Stimulated activated memory B cell treated with anti-CD40 and anti-IgM and Interleukin-4, amounts not matched to agents 10 μg/mL and 1 μg/mL and 100 μg/mL, for 72 hours (primary cell): ENCODE data around the gene SMIM10.
"Not testable (repeated sequence)": the region's sequence is repeated elsewhere in the genome, so short reads cannot be mapped to it uniquely, and the experiment has no call there.

Source experiments
- ATAC-seq: fragments of 150-1000 bp; cut with Tn5 transposase; 2 replicates; pipeline ENCODE4 v1.10.0; 2021
- H3K27ac Mint-ChIP-seq: one replicate; pipeline ENCODE4 v1.8.0; 2022; ENCODE audit warnings: mild to moderate bottlenecking, mixed read lengths
- H3K27me3 Mint-ChIP-seq: one replicate; pipeline ENCODE4 v1.8.0; 2022; ENCODE audit warnings: mixed read lengths
- H3K36me3 Mint-ChIP-seq: one replicate; pipeline ENCODE4 v1.8.0; 2022; ENCODE audit warnings: mixed read lengths
- H3K4me1 Mint-ChIP-seq: one replicate; pipeline ENCODE4 v1.8.0; 2022; ENCODE audit warnings: mixed read lengths
- H3K4me3 Mint-ChIP-seq: one replicate; pipeline ENCODE4 v1.8.0; 2022; ENCODE audit warnings: mild to moderate bottlenecking, moderate library complexity, mixed read lengths
- H3K9me3 Mint-ChIP-seq: one replicate; pipeline ENCODE4 v1.8.0; 2022; ENCODE audit warnings: mixed read lengths

SMIM10 gene

DNA sequence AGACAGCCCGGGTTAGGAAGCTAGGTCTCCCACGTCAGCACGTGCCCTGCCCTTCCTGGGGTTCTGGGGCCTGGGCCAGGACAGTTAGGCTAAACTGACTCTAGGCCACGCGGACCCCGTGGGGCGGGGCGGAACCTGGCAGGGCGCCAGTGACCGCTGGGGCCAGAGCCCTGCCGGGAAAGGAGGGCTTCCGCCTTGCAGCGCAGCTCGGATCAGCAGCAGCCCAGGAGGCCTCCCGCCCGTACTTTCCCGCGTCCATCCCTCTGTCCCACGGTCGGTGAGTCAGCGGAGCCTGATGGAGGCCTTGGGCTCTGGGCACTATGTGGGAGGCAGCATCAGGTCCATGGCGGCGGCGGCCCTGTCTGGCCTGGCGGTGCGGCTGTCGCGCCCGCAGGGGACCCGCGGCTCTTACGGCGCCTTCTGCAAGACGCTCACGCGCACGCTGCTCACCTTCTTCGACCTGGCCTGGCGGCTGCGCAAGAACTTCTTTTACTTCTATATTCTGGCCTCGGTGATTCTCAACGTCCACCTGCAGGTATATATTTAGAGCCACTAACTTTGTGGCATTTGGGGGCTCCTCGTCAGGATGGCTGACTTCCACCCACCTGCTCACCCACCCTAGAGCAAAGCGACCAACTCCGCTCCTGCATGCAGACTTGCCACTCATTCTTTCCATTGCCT is at the start of gene SMIM10:
Gene SMIM10 (plus strand): TSS at position 191 of the 681 bp plus-strand sequence. CDS start 105 bp downstream, at position 296.
- Mint-ChIP-seq H3K36me3 (no peaks in the 10 kb centered on the region), H3K4me1 (peaks cover 17% of the 10 kb centered on the region), H3K4me3 (peak within 1 kb of the TSS; percentile 75), H3K27ac (peak within 1 kb of the TSS; percentile 69), H3K9me3 (no peaks in the 10 kb centered on the region), H3K27me3 (peaks cover 34% of the 10 kb centered on the region)
- ATAC-seq, result peak; percentile 59

DNA sequence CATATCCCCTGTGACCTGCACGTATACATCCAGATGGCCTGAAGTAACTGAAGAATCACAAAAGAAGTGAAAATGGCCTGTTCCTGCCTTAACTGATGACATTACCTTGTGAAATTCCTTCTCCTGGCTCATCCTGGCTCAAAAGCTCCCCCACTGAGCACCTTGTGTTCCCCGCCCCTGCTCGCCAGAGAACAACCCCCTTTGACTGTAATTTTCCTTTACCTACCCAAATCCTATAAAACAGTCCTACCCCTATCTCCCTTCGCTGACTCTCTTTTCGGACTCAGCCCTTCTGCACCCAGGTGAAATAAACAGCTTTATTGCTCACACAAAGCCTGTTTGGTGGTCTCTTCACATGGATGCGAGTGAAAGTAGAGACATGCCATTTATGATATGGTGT is 44.4 kb upstream of the SMIM10 start:
- not testable (repeated sequence) for ATAC-seq, H3K4me3 Mint-ChIP-seq, H3K27me3 Mint-ChIP-seq

DNA sequence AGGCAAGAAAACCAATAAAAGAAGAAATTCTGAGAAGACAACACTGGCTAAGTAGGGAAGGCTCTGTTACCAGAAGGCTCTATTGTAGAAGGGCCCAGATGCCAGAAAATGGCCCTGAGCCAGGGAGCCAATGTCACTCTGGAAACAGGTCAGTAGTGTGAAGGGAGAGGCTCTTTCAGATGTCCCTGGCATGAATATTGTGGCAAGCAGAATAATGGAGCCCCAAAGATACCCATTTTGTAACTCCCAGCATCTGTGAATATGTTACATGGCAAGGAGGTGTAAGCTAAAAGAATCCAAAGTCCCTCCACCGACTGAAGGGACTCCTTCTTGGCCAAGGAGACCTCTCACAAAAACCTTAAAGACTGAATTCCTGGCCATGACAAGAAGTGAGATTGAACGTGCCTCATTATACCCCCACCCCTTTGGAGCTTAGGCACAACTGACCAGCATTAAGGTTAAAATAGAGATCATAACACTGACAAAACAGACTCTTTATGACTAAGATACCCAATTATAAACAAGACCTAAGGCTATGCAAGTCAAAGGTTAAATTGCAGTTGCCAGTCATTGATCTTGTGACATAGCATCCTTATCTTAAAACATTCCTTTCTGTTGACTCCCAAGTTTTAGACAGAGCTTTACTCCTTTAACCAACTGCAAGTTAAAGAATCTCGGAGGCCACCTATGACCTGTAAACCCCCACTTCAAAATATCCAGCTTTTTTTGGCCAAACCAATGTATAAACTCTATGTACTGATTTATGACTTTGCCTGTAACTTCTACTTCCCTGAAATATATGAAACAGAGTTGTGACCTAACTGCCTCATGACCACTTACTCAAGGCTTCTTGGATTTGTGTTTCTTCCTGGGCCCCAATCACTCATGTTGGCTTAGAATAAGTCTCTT is 42.2 kb upstream of the SMIM10 start:
- H3K4me1 Mint-ChIP-seq, result no peaks in the 10 kb centered on the region
- H3K9me3 Mint-ChIP-seq, result no peaks in the 10 kb centered on the region
- no peak overlapping the region for H3K4me3 Mint-ChIP-seq
- H3K27ac Mint-ChIP-seq, result no peak overlapping the region
- no peaks in the 10 kb centered on the region for H3K36me3 Mint-ChIP-seq
- no peaks in the 10 kb centered on the region for H3K27me3 Mint-ChIP-seq
- ATAC-seq, result no peak

More for the DNA sequence above, 44.4 kb upstream of the SMIM10 start:
- not testable (repeated sequence) for H3K9me3 Mint-ChIP-seq, H3K27ac Mint-ChIP-seq, H3K4me1 Mint-ChIP-seq, H3K36me3 Mint-ChIP-seq

DNA sequence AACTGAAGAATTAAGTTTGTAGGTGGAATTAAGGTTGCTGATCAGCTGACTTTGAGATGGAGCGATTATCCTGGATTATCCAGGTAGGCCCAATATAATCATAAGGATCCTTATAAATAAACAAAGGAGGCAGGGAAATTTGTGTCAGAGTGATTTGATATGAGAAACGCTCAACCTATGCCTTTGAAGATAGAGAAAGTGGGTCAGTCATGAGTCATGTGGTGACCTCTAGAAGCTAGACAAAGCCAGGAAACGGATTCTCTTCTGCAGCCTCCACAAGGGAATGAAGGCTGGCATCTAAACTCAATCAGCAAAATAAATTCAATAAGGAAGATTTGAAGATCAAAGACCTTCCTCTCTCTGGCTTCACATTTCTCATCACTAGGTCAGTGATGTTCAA is 41.5 kb upstream of the SMIM10 start:
- Mint-ChIP-seq H3K9me3 (no peaks in the 10 kb centered on the region), H3K27me3 (no peaks in the 10 kb centered on the region), H3K27ac (no peak overlapping the region), H3K4me3 (no peak overlapping the region), H3K36me3 (no peaks in the 10 kb centered on the region), H3K4me1 (no peaks in the 10 kb centered on the region)
- ATAC-seq, result no peak

DNA sequence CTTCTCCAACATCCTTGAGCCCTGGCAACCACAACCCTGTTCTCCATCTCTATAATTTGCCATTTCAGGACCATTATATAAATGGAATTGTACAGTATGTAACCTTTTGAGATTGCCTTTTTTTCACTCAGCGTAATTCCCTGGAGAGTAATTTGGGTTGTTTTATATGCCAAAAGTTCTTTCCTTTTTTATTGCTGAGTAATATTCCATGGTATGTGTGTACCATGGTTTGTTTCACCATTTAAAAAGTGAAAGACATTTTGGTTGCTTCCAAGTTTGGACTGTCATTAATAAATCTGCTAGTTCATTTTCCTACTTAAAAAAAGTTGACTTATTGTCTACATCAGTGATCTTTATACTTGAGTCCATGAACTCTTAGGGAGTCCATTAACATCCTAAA is 33.0 kb upstream of the SMIM10 start:
- Mint-ChIP-seq H3K4me1 (no peaks in the 10 kb centered on the region), H3K27me3 (peaks cover 26% of the 10 kb centered on the region), H3K36me3 (no peaks in the 10 kb centered on the region), H3K4me3 (no peak overlapping the region), H3K9me3 (no peaks in the 10 kb centered on the region), H3K27ac (no peak overlapping the region)
- no peak for ATAC-seq

DNA sequence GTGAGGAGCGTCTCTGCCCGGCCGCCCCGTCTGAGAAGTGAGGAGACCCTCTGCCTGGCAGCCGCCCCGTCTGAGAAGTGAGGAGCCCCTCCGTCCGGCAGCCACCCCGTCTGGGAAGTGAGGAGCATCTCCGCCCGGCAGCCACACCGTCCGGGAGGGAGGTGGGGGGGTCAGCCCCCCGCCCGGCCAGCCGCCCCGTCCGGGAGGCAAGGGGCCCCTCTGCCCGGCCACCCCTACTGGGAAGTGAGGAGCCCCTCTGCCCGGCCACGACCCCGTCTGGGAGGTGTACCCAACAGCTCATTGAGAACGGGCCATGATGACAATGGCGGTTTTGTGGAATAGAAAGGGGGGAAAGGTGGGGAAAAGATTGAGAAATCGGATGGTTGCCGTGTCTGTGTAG is 30.4 kb upstream of the SMIM10 start:
- H3K9me3 Mint-ChIP-seq, ATAC-seq, H3K4me3 Mint-ChIP-seq, H3K36me3 Mint-ChIP-seq, H3K4me1 Mint-ChIP-seq, H3K27ac Mint-ChIP-seq: not testable (repeated sequence)
- H3K27me3 Mint-ChIP-seq, result peaks cover 37% of the 10 kb centered on the region

DNA sequence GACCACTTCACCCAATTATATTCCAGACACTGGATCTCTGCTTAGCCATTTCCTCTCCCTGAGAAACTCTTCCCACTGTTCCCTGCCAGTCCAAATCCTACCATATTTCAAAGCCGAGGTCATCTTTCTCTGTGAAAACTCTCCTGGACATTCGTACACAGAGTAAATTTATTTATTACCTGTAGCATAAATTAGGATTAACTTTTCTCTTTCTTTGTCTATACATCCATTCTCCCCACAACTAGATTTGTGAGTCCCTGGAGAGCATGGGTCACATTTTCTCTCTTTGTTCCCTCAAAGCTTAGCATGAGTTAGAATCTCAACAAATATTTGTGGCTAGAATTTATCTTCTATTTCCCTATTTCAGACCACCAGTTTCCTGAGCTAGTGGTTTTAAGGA is 27.8 kb upstream of the SMIM10 start:
- H3K27ac Mint-ChIP-seq, result no peak overlapping the region
- H3K4me3 Mint-ChIP-seq, result no peak overlapping the region
- H3K4me1 Mint-ChIP-seq, result no peaks in the 10 kb centered on the region
- peaks cover 39% of the 10 kb centered on the region for H3K27me3 Mint-ChIP-seq
- ATAC-seq, result no peak
- no peaks in the 10 kb centered on the region for H3K9me3 Mint-ChIP-seq
- no peaks in the 10 kb centered on the region for H3K36me3 Mint-ChIP-seq

DNA sequence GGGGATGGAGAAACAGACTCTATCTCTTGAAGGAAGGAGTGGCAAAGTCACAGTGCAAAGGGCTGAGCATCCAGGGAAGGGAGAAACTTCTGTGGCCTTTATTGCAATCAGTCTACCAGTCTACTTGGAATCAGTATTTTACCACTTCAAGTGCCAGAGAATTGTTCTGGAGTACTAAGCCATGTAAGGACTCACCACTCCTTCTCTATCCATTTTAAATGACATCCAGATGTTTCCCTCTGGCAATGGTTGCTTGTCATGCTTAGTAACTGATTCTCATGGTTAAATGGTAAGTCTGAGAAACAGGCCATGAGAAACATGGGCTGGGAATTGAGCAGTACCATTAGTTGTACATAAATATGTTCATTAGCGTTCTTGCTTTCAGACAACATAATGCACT is 21.1 kb upstream of the SMIM10 start:
- Mint-ChIP-seq H3K36me3 (no peaks in the 10 kb centered on the region), H3K9me3 (no peaks in the 10 kb centered on the region), H3K4me3 (no peak overlapping the region), H3K27ac (no peak overlapping the region), H3K4me1 (no peaks in the 10 kb centered on the region), H3K27me3 (peaks cover 8% of the 10 kb centered on the region)
- no peak for ATAC-seq

DNA sequence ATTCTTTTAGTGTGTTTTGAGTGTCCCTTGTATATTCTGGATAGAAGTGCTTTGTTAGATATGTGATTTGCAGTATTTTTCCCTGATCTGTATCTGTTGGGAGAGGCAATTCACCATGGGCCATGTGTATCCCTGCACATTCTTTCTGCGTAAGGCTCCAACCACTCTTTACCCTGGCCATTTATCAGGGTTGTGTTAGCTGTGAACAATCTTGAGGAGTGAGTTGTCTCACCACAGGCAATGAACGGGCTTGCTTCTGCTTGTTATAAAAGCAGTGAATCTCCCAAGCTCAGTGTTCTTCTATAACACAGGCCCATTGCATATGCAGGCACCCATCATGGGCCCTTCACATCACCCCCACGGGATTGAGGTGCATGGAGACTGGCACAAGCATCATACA is 18.9 kb upstream of the SMIM10 start:
- no peak overlapping the region for H3K27ac Mint-ChIP-seq
- H3K27me3 Mint-ChIP-seq, result no peaks in the 10 kb centered on the region
- H3K9me3 Mint-ChIP-seq, result no peaks in the 10 kb centered on the region
- ATAC-seq, result no peak
- no peak overlapping the region for H3K4me3 Mint-ChIP-seq
- no peaks in the 10 kb centered on the region for H3K4me1 Mint-ChIP-seq
- no peaks in the 10 kb centered on the region for H3K36me3 Mint-ChIP-seq

DNA sequence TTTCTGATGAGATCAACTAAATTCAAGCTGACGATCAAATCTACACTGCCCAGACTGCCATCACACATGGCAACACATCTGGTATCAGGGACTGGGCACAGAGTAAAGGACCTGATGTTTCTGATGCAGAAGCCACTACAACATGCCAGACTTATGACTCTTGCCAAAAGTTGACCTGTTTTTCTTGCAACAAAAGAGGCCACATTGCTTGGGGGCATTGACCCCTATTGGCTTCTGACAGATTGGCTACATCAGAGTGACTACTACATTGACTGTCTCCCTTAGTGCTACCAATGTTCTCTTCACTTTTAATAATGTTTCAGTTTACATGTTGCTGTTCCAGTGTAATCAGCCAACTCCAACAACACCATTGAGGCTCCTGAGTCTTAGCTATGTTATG is 15.3 kb upstream of the SMIM10 start:
- H3K4me1 Mint-ChIP-seq, result no peaks in the 10 kb centered on the region
- no peak overlapping the region for H3K4me3 Mint-ChIP-seq
- H3K36me3 Mint-ChIP-seq, result no peaks in the 10 kb centered on the region
- ATAC-seq, result no peak
- no peaks in the 10 kb centered on the region for H3K9me3 Mint-ChIP-seq
- no peak overlapping the region for H3K27ac Mint-ChIP-seq
- H3K27me3 Mint-ChIP-seq, result no peaks in the 10 kb centered on the region

DNA sequence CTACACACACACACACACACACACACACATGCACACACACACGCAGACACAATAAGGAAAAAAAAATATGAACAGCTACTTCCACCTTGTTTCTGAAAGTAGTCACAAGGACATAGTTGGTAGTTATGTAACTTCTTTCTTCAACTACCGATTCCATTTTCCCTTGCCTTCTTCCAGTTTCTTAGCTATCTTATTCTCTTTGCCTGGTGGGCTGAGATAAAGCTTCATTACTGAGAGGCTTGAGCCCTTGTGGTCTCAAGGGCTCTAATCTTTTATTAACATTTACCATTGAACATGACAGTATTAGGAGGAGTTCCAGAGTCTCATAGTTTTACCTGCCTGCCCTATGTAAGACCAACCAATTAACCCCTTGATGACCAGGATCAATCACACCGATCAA is 8.9 kb upstream of the SMIM10 start:
- Mint-ChIP-seq H3K4me1 (no peaks in the 10 kb centered on the region), H3K9me3 (no peaks in the 10 kb centered on the region), H3K27me3 (peaks cover 7% of the 10 kb centered on the region), H3K4me3 (no peak overlapping the region), H3K36me3 (no peaks in the 10 kb centered on the region), H3K27ac (no peak overlapping the region)
- ATAC-seq, result no peak

DNA sequence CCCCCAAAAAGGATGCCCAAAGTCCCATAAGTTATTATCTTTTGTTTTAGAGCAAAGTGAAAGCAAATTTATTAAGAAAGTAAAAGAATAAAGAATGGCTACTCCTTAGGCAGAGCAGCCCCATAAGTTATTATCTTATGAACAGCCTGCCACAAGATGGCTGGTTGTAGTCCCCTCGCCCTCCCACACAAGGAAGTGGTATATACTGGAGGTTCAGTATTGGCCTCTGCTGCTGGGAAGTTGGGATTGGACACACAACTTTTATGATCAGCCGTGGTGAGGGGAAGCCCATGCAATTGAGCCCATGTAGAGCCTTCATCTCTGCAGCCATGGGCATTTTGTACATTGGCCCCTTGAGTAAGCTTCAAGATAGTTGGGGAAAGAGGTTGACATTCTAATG is 8.0 kb upstream of the SMIM10 start:
- H3K4me1 Mint-ChIP-seq, result no peaks in the 10 kb centered on the region
- no peak overlapping the region for H3K27ac Mint-ChIP-seq
- no peak for ATAC-seq
- peaks cover 8% of the 10 kb centered on the region for H3K27me3 Mint-ChIP-seq
- no peaks in the 10 kb centered on the region for H3K9me3 Mint-ChIP-seq
- H3K4me3 Mint-ChIP-seq, result no peak overlapping the region
- H3K36me3 Mint-ChIP-seq, result no peaks in the 10 kb centered on the region

GRCh38 chrX:134985479-134985878 is 5.3 kb upstream of the SMIM10 start:
- no peaks in the 10 kb centered on the region for H3K9me3 Mint-ChIP-seq
- H3K27ac Mint-ChIP-seq, result no peak overlapping the region
- no peak for ATAC-seq

GRCh38 chrX:134990475-134990800 is 353 bp upstream of the SMIM10 start:
- Mint-ChIP-seq H3K36me3 (no peaks in the 10 kb centered on the region), H3K27me3 (peaks cover 34% of the 10 kb centered on the region), H3K4me3 (no peak overlapping the region), H3K27ac (no peak overlapping the region), H3K9me3 (no peaks in the 10 kb centered on the region), H3K4me1 (peaks cover 17% of the 10 kb centered on the region)
- no peak for ATAC-seq

More at GRCh38 chrX:134985479-134985878, 5.3 kb upstream of the SMIM10 start:
- Mint-ChIP-seq H3K27me3 (peaks cover 16% of the 10 kb centered on the region), H3K4me1 (peaks cover 6% of the 10 kb centered on the region), H3K36me3 (no peaks in the 10 kb centered on the region), H3K4me3 (no peak overlapping the region)

DNA sequence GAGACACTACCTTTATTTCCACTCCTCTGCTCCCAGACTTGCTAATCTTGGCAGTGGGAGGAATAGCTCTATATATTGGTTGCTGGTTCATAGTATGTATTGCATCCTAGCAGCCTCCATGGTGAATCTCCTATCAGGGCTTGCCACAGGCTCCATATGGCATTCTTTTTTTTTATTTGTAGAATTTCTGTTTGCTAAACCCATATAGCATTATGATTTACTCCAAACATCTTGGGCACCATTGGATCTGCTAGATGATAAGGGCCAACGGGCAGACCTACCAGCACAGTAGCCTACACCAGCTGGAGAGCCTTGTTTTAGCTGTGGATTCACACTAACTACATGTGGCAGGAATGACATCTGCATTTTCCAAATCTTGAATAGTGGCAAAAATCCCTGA is 6.9 kb downstream of the SMIM10 start:
- ATAC-seq, result no peak
- no peaks in the 10 kb centered on the region for H3K36me3 Mint-ChIP-seq
- no peak overlapping the region for H3K27ac Mint-ChIP-seq
- no peaks in the 10 kb centered on the region for H3K4me1 Mint-ChIP-seq
- no peaks in the 10 kb centered on the region for H3K27me3 Mint-ChIP-seq
- no peaks in the 10 kb centered on the region for H3K9me3 Mint-ChIP-seq
- H3K4me3 Mint-ChIP-seq, result no peak overlapping the region

DNA sequence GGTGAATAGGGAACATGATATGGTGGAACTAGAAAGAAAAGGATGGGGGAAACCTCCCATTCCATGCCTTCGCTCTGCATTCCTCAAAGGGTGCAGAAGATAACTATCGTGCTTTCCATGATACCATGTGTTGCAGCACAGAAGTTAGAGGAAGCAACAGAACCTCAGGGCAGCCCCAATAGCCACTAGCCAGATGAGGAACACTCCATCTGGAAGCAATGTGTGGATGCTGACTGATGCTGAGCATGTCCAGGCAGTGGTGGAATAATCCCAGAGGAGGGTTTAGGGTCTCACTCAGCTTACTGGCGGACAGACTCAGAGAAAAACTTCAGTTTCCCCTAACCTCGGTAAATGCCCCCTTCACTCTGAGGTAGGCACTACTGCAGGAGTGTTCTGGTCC is 7.5 kb downstream of the SMIM10 start:
- no peaks in the 10 kb centered on the region for H3K9me3 Mint-ChIP-seq
- H3K27ac Mint-ChIP-seq, result no peak overlapping the region
- H3K4me1 Mint-ChIP-seq, result no peaks in the 10 kb centered on the region
- H3K4me3 Mint-ChIP-seq, result no peak overlapping the region
- no peaks in the 10 kb centered on the region for H3K27me3 Mint-ChIP-seq
- H3K36me3 Mint-ChIP-seq, result no peaks in the 10 kb centered on the region
- ATAC-seq, result no peak
